HG03342 (cell line): ENCODE data around the gene SBF1.
A peak's percentile ranks its signal among the peaks of the same experiment; 100 is the strongest.
"Not testable (repeated sequence)": the region's sequence is repeated elsewhere in the genome, so short reads cannot be mapped to it uniquely, and the experiment has no call there.

ENCODE experiments used
- ATAC-seq: cut with Tn5 transposase; IDR thresholded peaks from one replicate; pipeline ENCODE4 v1.9.1; 2021; ENCODE audit warnings: mild to moderate bottlenecking, moderate library complexity; ENCODE audit not compliant: unreplicated experiment

The SBF1 gene

DNA sequence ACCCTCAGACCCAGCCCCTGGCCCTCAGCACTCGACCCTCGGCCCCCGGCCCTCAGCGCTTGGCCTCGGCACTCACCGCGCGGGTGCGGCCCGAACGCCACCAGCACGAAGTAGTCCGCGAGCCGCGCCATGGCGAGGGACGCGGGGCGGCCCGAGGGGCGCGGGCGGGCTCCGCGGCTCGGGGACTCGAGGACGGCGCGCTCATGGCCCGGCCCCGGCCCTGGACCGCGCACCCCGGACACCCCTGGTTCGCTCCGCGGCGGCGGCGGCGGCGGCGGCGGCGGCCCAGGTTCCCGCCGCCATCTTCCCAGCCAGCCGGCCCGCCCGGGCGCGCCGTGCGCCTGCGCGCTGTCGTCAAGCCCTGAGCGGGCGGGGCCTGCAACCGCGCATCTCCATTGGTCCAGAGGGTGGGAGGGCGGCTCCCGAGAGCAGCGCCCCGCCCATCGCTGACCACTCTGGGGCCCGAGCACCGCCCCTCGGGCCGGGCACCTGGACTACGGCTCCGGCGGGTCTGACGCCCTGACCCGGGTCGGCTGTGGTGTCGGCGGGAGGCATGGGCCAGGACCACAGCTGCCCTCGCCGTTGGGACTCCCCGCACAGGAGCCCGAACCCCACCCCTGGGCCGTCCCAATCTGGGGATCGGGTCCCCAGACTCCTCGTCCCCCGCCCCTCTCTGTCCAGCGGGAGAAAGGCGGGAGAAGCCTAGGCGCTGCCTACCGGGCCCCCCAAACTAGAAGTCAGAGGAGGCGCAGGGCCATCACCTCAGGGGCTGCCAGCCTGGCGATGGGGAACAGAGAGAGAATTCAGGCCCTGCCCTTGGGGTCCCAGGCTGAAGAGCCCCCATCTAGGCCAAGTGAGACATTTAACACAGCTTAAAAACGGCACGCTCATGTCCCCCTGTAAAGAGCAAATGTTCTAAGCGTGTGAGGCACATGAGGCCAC is at the start of gene SBF1:
Gene SBF1, minus strand, starts transcription at position 326 of the 942 bp plus-strand sequence. Its CDS starts 195 bp downstream, at position 131.
- peak; percentile 62 for ATAC-seq

- no peak for ATAC-seq
These were observed 49.2 kb upstream of the SBF1 start for GRCh38 chr22:50523806-50524675.

GRCh38 chr22:50523458-50523805 is 48.6 kb upstream of the SBF1 start:
- ATAC-seq = no peak

DNA sequence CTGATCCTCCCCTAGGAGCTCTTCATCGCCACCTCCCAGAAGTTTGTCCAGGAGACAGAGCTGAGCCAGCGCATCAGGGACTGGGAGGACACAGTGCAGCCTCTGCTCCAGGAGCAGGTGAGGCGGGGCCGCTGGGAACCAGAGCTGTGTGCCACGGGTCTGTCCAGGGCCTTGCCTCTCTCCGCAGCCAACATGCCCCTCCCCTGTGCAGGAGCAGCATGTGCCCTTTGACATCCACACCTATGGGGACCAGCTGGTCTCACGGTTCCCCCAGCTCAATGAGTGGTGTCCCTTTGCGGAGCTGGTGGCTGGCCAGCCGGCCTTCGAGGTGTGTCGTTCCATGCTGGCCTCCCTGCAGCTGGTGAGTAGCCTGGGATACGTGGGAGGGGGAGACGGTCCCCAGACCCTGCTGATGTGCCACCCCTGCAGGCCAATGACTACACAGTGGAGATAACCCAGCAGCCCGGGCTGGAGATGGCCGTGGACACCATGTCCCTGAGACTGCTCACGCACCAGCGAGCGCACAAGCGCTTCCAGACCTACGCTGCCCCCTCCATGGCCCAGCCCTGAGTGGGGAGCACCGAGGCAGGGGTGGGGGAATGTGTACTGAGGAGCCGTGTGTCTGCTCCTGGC is 48.1 kb upstream of the SBF1 start:
- ATAC-seq = no peak

- ATAC-seq = no peak
These were observed 47.5 kb upstream of the SBF1 start for GRCh38 chr22:50522208-50522805.

GRCh38 chr22:50521710-50522109 is 46.9 kb upstream of the SBF1 start:
- no peak for ATAC-seq

DNA sequence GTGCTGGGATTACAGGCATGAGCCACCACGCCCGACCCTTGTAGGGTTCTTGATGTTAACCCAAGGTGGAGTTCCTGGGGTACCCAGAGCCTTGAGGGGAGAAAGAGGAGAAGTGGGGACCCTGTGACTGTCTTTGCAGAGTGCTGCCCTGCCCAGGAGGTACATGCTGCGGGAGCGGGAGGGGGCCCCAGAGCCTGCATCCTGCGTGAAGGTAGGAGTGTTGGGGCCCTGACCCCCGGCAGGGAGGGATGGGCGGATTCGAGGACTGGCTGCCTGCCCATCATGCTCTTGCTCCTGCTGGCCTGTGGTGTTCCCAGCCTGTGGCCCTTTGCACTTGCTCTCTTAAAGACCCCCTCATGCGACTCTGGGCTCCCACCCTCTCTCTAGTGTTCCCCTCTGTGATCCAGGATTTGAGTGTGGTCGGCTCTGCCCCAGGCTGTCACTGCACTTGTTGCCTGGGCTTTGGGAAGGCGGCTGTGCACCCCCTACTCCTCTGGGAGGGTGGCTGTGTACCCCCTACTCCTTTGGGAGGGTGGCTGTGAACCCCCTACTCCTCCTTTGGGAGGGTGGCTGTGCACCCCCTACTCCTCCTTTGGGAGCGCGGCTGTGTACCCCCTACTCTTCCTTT is 46.1 kb upstream of the SBF1 start:
- no peak for ATAC-seq

DNA sequence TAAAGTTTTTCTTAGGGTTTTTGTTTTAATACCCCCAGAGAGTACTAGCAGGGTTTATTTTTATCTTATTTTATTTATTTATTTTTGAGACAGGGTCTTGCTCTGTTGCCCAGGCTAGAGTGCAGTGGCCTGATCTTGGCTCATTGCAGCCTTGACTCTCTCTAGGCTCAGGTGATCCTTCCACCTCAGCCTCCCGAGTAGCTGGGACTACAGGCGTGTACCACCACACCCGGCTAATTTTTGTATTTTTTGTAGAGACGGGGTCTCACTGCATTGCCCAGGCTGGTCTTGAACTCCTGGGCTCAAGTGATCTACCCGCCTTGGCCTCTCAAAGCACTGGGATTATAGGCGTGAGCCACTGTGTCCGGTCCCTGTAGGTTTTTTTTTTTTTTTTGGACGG is 45.3 kb upstream of the SBF1 start:
- not testable (repeated sequence) for ATAC-seq

- ATAC-seq = no peak
These were observed 44.3 kb upstream of the SBF1 start for GRCh38 chr22:50519151-50519550.

GRCh38 chr22:50518606-50519005 is 43.8 kb upstream of the SBF1 start:
- ATAC-seq = no peak

DNA sequence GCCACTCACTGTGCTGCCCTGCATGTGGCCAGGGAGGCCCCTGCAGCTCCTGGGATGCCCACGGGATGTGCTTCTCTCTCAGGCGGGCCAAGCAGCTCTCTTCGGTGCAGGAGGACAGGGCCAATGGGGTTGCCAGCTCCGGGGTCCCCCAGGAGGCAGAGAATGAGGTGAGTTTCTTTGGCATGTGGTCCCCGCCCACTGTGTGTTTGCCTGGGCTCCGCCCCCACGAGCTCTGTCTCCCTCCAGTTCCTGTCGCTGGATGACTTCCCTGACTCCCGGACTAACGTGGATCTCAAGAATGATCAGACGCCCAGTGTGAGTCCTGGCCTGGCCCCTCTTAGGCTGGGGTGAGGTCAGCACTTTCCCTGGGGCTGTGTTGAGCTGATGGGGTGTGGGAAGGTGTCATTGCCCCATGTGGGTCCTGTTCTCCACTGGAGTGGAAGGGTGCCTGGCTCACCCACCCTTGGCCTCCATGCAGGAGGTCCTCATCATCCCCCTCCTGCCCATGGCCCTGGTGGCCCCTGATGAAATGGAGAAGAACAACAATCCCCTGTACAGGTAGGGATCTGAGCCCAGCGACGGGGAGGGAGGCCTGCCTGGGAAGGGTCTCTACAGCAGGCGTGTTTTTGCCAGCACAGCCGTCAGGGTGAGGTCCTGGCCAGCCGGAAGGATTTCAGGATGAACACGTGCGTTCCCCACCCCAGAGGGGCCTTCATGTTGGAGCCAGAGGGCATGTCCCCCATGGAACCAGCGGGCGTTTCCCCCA is 42.8 kb upstream of the SBF1 start:
- ATAC-seq = no peak

DNA sequence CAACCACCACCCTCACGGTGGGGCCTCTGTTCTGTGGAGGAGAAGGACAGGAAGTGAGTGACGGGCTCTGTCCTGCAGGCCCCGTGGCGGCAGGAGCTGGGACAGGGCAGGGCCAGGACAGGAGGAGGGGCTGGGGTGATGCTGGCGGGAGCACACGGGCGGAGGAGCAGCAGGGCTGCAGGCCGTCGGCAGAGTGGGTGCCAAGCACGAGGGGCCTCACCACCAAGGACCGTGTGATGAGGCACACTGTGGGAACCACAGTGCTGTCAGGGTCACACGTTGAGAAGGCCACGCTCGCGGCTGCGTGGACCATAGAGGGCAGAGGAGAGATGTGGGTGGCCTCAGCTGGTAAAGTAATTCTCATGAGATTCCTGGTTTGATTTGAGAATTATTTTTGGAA is 42.1 kb upstream of the SBF1 start:
- ATAC-seq = no peak

- ATAC-seq = no peak
These were observed 41.2 kb upstream of the SBF1 start for GRCh38 chr22:50516068-50516467.

DNA sequence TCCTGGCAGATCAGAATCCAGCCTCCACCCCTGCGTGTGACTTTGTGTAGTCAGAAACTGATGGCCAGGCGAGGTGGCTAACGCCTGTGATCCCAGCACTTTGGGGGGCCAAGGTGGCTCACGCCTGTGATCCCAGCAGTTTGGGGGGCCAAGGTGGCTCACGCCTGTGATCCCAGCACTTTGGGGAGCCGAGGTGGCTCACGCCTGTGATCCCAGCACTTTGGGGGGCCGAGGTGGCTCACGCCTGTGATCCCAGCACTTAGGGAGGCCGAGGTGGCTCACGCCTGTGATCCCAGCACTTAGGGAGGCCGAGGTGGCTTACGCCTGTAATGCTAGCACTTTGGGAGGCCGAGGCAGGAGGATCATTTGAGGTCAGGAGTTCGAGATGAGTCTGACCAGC is 38.3 kb upstream of the SBF1 start:
- ATAC-seq = no peak

- no peak for ATAC-seq
These were observed 34.1 kb upstream of the SBF1 start for GRCh38 chr22:50508897-50509296.

GRCh38 chr22:50507991-50508884 is 33.4 kb upstream of the SBF1 start, which contains the start of gene NCAPH2:
NCAPH2 (plus strand) TSS chr22:50508224; CDS start chr22:50508338, 114 bp downstream.
- ATAC-seq = peak; percentile 63

DNA sequence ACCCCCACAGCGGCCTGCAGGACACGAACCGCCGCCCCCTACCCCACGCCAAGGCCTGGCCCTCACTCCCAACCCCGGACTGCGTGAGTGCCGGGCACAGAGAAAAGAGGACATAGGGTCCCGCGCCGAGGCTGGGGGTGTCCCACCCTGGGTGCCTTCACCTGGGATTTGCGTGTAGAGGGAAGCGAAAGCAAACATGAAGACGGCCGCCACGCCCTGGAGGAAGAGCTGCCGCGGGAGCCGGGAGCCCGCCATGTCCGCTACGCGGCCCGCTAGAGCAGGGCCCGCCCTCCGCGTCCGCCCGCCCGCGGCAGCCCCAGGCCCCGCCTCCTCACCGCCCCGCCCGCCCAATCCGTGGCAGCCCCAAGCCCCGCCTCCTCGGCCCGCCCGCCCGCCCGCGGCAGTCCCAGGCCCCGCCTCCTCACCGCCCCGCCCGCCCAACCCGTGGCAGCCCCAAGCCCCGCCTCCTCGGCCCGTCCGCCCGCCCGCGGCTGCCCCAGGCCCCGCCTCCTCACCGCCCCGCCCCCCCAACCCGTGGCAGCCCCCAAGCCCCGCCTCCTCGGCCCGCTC is 32.7 kb upstream of the SBF1 start, which contains the start of gene LMF2:
Gene LMF2, minus strand, starts transcription at position 282 of the 570 bp plus-strand sequence. Its CDS starts 27 bp downstream, at position 255.
- peak; percentile 42 for ATAC-seq
